Stimulated activated naive CD8-positive, alpha-beta T cell treated with anti-CD3 and anti-CD28 coated beads, Interleukin-15, amount 100 ng/mL, for 72 hours (primary cell): ENCODE measurements around the gene TNFAIP8L1.
"Not testable (repeated sequence)": the region's sequence is repeated elsewhere in the genome, so short reads cannot be mapped to it uniquely, and the experiment has no call there.

Experiments used
- ATAC-seq: fragments of 150-1000 bp; cut with Tn5 transposase; 2 replicates; pipeline ENCODE4 v1.10.0; 2021; ENCODE audit warnings: mild to moderate bottlenecking, moderate library complexity
- DNase-seq, 2 donors: peaks; one replicate each; pipeline ENCODE4 v3.0.0; 2021 to 2022
- H3K27ac Mint-ChIP-seq, 2 donors: one replicate each; pipeline ENCODE4 v1.8.0; 2022; ENCODE audit warnings: mild to moderate bottlenecking in 2 of 2, mixed read lengths in 2 of 2, moderate library complexity in 2 of 2
- H3K27me3 Mint-ChIP-seq: one replicate; pipeline ENCODE4 v1.8.0; 2022; ENCODE audit warnings: mixed read lengths
- H3K4me1 Mint-ChIP-seq: one replicate; pipeline ENCODE4 v1.8.0; 2022; ENCODE audit warnings: mild to moderate bottlenecking, mixed read lengths
- H3K4me3 Mint-ChIP-seq, 2 donors: one replicate each; pipeline ENCODE4 v1.8.0; 2022; ENCODE audit warnings: mild to moderate bottlenecking in 2 of 2, mixed read lengths in 2 of 2, moderate library complexity in 1 of 2
- H3K9me3 Mint-ChIP-seq, 2 donors: one replicate each; pipeline ENCODE4 v1.8.0; 2022; ENCODE audit warnings: mixed read lengths in 2 of 2

The TNFAIP8L1 gene

GRCh38 chr19:4676955-4677731 lies 37.8 kb downstream of the TNFAIP8L1 start:
- no peaks in the 10 kb centered on the region for H3K27me3 Mint-ChIP-seq
- H3K9me3 Mint-ChIP-seq, result no peaks in the 10 kb centered on the region
- DNase-seq (peak; percentile 19 to 26), ATAC-seq (no peak)
- H3K4me1 Mint-ChIP-seq, result no peaks in the 10 kb centered on the region
- H3K27ac Mint-ChIP-seq, result peak overlapping the region in 1 of 2 donors; percentile 39
- H3K4me3 Mint-ChIP-seq, result no peak overlapping the region

GRCh38 chr19:4678881-4679790 lies 39.8 kb downstream of the TNFAIP8L1 start:
- ATAC-seq (peak; percentile 41), DNase-seq (no peak)
- no peaks in the 10 kb centered on the region for H3K27me3 Mint-ChIP-seq
- H3K27ac Mint-ChIP-seq, result peak overlapping the region in 1 of 2 donors; percentile 63
- no peaks in the 10 kb centered on the region for H3K9me3 Mint-ChIP-seq
- no peak overlapping the region for H3K4me3 Mint-ChIP-seq
- H3K4me1 Mint-ChIP-seq, result no peaks in the 10 kb centered on the region

DNA sequence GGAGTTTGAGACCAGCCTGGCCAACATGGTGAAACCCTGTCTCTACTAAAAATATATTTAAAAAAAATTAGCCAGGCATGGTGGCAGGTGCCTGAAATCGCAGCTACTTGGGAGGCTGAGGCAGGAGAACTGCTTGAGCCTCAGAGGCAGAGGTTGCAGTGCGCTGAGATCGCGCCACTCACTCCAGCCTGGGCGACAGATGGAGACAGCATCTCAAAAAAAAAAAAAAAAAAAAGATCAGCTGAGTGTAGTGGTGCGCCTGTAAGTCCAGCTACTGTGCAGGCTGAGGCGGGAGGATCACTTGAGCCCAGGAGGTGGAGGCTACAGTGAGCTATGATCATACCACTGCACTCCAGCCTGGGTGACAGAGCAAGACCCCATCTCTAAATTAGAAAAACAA lies 40.7 kb downstream of the TNFAIP8L1 start:
- not testable (repeated sequence) for H3K9me3 Mint-ChIP-seq, H3K4me3 Mint-ChIP-seq, DNase-seq, ATAC-seq, H3K27me3 Mint-ChIP-seq, H3K4me1 Mint-ChIP-seq, H3K27ac Mint-ChIP-seq

DNA sequence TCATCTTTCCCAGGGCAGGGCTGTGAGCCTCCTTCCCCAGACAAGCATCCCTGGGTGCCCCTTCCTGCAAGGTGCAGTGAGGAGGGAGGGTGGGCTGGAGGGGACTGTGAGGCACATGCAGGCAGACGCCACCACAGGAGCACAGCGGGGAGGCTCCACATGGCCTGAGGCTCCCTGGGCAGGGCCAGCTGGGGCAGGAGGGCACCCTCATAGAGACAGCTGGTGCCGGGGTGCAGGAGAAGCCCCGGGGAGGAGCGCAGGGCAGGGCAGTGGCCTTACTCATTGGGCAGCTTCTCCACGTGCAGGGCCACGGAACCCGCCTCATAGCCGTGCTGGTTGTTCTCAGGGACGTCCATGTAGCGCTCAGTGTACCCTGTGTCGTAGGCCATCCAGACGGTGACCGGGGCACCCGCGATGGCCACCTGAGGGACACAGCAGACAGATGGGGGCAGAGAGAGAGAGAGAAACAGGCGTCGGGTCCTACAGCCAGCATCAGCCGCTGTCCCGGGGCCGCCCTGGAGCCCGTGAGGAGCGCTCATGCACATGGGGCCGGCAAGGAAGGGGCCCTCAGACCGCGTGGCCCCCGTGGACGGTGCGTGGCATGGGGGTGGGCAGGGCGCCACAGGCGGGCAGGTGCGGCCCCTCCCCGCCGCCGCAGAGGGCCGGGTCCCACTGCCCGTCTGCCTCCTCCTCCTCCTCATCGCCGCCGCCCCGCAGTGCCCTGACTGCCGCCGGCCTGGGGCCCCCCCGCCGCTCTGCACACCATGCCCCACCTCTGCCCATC lies 43.3 kb downstream of the TNFAIP8L1 start:
- ATAC-seq, result peak; percentile 64
- Mint-ChIP-seq H3K4me1 (no peaks in the 10 kb centered on the region), H3K27me3 (no peaks in the 10 kb centered on the region), H3K4me3 (no peak overlapping the region), H3K9me3 (no peaks in the 10 kb centered on the region), H3K27ac (peak overlapping the region in 1 of 2 donors; percentile 84)
- no peak for DNase-seq

GRCh38 chr19:4684312-4685095 lies 45.2 kb downstream of the TNFAIP8L1 start:
- Mint-ChIP-seq H3K4me3 (no peak overlapping the region), H3K4me1 (no peaks in the 10 kb centered on the region), H3K27ac (no peak overlapping the region), H3K9me3 (no peaks in the 10 kb centered on the region), H3K27me3 (no peaks in the 10 kb centered on the region)
- ATAC-seq (no peak), DNase-seq (no peak)

- Mint-ChIP-seq H3K27ac (peak overlapping the region in 1 of 2 donors; percentile 78), H3K27me3 (no peaks in the 10 kb centered on the region), H3K9me3 (no peaks in the 10 kb centered on the region), H3K4me1 (no peaks in the 10 kb centered on the region), H3K4me3 (no peak overlapping the region)
- ATAC-seq (no peak), DNase-seq (no peak)
Measured at GRCh38 chr19:4686700-4687099, 47.4 kb downstream of the TNFAIP8L1 start.

DNA sequence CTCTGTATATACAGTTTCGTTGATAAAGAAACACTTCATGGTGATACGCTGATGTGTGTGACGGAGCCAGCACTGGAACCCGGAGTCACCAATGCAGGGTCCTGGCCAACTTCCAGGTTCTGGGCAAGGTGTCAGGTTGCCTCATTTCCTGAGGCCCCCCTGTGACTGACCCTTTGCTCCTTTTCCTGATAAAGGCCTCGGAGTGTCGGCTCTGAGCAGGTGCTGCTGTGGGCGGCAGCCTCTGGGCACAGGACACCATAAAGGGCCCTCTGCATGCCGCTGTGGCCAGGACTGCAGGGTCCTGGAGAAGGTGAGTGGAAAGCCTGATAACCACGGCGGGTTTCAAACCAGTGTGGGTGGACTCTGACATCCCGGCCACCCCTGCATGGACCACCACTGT lies 48.1 kb downstream of the TNFAIP8L1 start:
- no peaks in the 10 kb centered on the region for H3K9me3 Mint-ChIP-seq
- no peak for DNase-seq

GRCh38 chr19:4688587-4688986 lies 49.3 kb downstream of the TNFAIP8L1 start:
- DNase-seq (no peak), ATAC-seq (no peak)
- no peaks in the 10 kb centered on the region for H3K4me1 Mint-ChIP-seq
- no peaks in the 10 kb centered on the region for H3K27me3 Mint-ChIP-seq
- no peak overlapping the region for H3K27ac Mint-ChIP-seq
- H3K4me3 Mint-ChIP-seq, result no peak overlapping the region
- no peaks in the 10 kb centered on the region for H3K9me3 Mint-ChIP-seq

More for the DNA sequence above, 48.1 kb downstream of the TNFAIP8L1 start:
- no peak overlapping the region for H3K4me3 Mint-ChIP-seq
- H3K27me3 Mint-ChIP-seq, result no peaks in the 10 kb centered on the region
- ATAC-seq, result no peak
- no peaks in the 10 kb centered on the region for H3K4me1 Mint-ChIP-seq
- no peak overlapping the region for H3K27ac Mint-ChIP-seq

GRCh38 chr19:4689403-4689802 lies 50.1 kb downstream of the TNFAIP8L1 start:
- H3K27me3 Mint-ChIP-seq, result no peaks in the 10 kb centered on the region
- H3K4me1 Mint-ChIP-seq, result no peaks in the 10 kb centered on the region
- H3K9me3 Mint-ChIP-seq, result no peaks in the 10 kb centered on the region
- no peak overlapping the region for H3K27ac Mint-ChIP-seq
- ATAC-seq (no peak), DNase-seq (no peak)
- no peak overlapping the region for H3K4me3 Mint-ChIP-seq

DNA sequence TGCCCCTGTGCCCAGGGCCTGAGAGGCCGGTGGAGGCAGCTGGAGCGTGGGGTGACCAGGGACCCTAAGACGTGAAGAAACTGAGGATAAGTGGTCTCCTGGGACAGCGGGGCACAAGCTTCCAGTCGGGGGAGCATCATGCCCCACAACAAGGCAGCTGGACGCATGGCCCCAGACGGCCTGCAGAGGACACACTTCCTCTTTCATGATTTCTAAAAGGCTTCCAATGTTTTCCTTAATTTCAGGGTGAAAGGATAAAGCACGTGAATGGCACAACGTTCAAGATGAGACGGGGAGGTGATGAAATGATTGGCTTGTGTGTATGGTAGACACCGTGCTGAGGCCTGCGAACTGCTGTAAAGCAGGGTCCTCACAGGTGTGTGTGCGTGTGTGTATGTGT lies 51.0 kb downstream of the TNFAIP8L1 start:
- H3K4me3 Mint-ChIP-seq, result no peak overlapping the region
- H3K27ac Mint-ChIP-seq, result peak overlapping the region in 1 of 2 donors; percentile 42
- no peak for ATAC-seq
- no peak for DNase-seq
- H3K4me1 Mint-ChIP-seq, result no peaks in the 10 kb centered on the region
- no peaks in the 10 kb centered on the region for H3K27me3 Mint-ChIP-seq
- no peaks in the 10 kb centered on the region for H3K9me3 Mint-ChIP-seq

DNA sequence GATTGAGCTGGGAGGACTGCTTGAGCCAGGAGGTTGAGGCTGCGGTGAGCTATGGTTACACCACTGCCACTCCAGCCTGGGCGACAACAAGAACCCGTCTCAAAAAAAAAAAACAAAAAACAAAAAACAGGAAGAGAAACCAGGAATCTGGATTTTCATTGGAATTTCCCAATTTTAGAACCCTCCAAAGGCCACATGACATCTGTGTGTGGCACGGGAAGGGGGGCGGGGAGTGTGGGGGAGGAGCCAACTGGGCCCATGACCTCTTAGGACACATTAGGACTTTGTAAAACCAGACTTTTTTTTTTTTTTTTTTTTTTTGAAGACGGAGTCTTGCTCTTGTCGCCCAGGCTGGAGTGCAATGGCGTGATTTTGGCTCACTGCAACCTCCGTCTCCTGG lies 52.1 kb downstream of the TNFAIP8L1 start:
- no peaks in the 10 kb centered on the region for H3K4me1 Mint-ChIP-seq
- DNase-seq, result no peak
- no peak overlapping the region for H3K4me3 Mint-ChIP-seq
- ATAC-seq, result no peak
- H3K27ac Mint-ChIP-seq, result peak overlapping the region in 1 of 2 donors; percentile 80
- no peaks in the 10 kb centered on the region for H3K27me3 Mint-ChIP-seq
- H3K9me3 Mint-ChIP-seq, result no peaks in the 10 kb centered on the region

- no peak for DNase-seq
- no peaks in the 10 kb centered on the region for H3K9me3 Mint-ChIP-seq
- no peaks in the 10 kb centered on the region for H3K4me1 Mint-ChIP-seq
- peak overlapping the region in 1 of 2 donors; percentile 59 for H3K27ac Mint-ChIP-seq
- no peak for ATAC-seq
- H3K27me3 Mint-ChIP-seq, result no peaks in the 10 kb centered on the region
- no peak overlapping the region for H3K4me3 Mint-ChIP-seq
Measured at GRCh38 chr19:4692251-4693077, 53.1 kb downstream of the TNFAIP8L1 start.

DNA sequence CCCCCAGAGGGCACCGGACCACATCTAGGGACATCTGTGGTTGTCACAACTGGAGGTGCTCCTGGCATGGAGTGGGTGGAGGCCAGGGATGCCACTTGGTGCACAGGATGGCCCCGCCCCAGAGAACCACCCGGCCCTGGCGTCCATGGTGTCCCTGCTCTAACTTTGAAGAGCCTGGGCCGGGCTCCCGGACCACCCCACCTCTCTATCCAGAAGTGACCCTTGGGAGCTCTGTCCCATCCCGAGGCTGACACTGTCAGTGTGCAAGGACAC lies 53.7 kb downstream of the TNFAIP8L1 start:
- DNase-seq, result no peak
- no peak for ATAC-seq
- peak overlapping the region; percentile 40 to 59 for H3K27ac Mint-ChIP-seq
- H3K4me3 Mint-ChIP-seq, result no peak overlapping the region
- H3K9me3 Mint-ChIP-seq, result no peaks in the 10 kb centered on the region
- no peaks in the 10 kb centered on the region for H3K27me3 Mint-ChIP-seq
- no peaks in the 10 kb centered on the region for H3K4me1 Mint-ChIP-seq

GRCh38 chr19:4693471-4694121 lies 54.3 kb downstream of the TNFAIP8L1 start:
- H3K4me3 Mint-ChIP-seq, result no peak overlapping the region
- H3K27me3 Mint-ChIP-seq, result no peaks in the 10 kb centered on the region
- no peaks in the 10 kb centered on the region for H3K4me1 Mint-ChIP-seq
- no peaks in the 10 kb centered on the region for H3K9me3 Mint-ChIP-seq
- DNase-seq, result no peak
- no peak for ATAC-seq
- H3K27ac Mint-ChIP-seq, result peak overlapping the region in 1 of 2 donors; percentile 59
